HG02610 (cell line): Measurements from ENCODE around the gene RGS6.

ENCODE experiments used
- ATAC-seq: cut with Tn5 transposase; IDR thresholded peaks from one replicate; pipeline ENCODE4 v1.9.1; 2021; ENCODE audit warnings: mild to moderate bottlenecking, moderate library complexity; ENCODE audit not compliant: unreplicated experiment

Gene RGS6

DNA sequence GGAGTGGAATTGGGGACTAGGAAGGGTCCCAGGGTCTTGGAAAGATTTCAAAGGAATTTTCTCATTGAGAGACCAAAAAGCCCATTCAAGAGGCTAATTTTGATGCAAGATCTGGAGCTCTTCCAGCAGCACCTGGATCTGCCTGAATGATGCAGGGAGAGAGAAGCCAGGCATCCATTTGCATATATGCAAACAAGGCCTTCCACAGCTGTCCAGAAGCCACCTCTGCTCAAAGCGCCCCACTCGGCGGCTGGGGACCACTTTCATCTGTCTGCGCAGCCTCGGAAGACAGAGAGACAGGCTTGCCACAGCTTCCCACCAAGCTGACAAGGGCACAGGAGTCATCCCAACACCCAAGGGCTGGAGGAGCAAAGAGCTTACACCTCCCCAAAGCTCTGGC, 666.1 kb downstream of the RGS6 start:
- no peak for ATAC-seq

DNA sequence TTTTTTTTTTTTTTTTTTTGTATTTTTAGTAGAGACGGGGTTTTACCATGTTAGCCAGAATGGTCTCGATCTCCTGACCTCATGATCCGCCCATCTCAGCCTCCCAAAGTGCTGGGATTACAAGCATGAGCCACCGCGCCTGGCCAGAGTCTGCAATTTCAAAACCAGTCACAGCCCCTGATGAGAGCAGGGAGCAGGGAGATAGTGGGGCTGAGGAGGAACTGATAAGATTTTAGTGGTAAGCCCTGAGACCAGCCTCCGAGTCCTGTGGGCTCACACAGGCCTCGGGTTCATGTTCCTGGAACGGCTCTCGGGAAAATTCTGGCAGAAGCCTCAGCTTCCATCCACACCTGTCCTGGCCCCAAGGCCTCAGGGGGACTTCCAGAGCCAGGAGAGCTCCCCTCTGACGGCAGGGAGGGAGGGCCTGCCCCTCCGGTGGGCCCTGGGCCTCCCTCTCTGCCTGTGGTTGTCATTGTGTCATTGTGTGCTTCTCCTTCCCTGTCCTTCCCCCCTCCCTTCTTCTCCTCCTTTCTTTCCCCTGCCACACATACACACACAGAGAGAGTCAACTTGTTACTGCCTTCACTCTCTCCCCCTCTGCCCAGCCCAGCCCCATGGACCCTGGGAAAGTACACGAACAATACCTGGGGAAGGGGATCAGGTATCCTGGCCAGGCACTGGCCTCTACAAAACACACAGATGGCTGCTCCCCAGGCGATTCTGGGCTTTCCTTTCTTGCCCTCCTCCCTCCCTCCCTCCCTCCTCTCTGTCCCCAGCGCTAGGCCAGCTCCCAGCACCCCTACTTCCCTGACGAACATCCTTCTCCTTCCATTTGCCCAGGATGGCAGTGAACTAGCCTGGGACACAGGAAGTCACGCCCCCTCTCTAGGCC, 667.6 kb downstream of the RGS6 start:
- no peak for ATAC-seq

DNA sequence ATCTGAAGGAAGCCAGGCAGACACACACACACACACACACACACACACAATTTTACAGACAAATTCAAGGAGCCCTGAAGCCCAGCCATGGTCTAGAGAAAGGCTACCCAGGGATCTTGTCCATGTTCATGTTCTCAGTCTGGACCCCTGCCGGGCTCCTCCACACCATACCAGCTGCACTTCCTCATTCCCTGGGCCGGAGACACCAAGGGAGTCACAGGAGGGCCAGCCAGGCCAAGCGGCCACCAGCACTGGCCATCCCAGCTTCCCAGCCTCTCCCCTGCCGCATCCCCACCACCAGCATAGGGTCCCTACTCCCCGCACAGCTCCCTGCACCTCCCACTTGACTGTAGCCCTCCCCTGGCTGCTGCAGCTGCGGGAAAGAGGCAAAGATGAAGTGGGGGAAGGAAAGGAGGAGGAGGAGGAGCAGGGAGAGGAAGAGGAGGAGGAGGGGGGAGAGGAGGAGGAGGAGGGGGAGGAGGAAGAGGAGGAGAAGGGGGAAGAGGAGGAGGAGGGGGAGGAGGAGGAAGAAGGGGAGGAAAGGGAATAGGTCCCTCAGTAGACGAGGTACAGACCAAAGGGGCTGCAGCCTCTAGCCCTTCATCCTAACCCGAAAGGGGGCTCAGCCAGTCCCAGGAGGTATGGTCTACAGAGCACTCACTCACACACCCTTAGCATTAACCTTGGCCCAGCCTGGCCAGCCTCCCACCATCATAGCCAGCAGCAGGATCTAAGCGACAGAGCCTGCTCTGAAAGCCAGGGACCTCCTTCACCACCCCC, 668.5 kb downstream of the RGS6 start:
- no peak for ATAC-seq

- no peak for ATAC-seq
These were observed 671.4 kb downstream of the RGS6 start for GRCh38 chr14:72603639-72604038.

GRCh38 chr14:72604133-72604532, 671.9 kb downstream of the RGS6 start:
- no peak for ATAC-seq

DNA sequence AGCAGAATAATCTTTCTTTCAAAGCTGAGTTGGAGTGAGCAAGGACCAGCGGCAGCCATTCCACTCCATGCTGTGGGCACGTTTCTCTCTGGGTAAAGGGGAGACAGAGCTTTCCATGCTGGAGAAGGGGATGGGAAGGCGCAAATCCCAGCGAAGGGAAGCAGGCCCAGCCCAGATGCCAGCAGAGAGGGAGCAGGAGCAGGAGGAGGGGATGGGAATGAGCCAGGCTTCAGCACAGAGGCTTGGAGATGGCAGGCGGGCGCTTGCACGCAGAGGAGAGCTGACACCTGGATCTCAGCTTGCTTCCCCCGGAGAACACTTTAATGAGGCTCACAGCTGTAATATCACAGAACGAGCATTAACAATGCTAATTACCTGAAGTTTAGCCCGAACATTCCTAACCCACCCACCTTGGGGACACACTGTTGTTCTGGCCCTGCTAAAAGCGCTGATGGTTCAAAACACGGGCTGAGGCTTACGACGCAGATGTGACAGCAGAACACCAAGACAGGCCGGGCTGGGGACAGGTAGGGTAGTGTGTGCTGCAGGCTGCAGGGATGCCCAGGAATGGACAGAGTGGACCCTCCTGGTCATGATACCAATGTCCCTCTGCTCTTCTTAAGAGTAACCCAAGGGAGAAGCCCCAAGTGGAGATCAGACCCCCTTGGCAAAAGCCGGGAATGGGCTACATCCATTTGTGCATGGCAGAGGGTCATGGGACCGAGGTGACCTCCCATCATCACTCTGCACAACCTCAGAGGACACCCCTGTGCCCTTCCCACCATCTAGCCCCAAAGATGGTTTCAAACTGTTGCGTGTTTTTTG, 673.1 kb downstream of the RGS6 start:
- ATAC-seq: no peak

DNA sequence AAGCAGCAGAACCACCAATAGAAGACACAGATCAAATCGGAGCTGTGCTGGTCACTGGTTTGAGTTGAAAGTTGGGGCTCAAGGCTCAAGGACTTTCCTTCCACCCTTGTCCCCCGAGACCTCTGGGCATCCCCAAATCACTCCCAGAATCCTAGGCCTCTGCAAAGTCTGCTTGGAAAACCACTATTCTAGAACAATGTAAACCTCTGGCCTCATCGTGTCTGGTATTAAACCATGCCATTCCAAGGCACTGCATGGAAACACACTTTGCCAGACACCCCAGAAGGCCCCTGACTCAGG, 673.6 kb downstream of the RGS6 start:
- ATAC-seq: no peak

- ATAC-seq: no peak
These were observed 674.6 kb downstream of the RGS6 start for GRCh38 chr14:72606879-72607278.

GRCh38 chr14:72607386-72608130, 675.3 kb downstream of the RGS6 start:
- no peak for ATAC-seq

DNA sequence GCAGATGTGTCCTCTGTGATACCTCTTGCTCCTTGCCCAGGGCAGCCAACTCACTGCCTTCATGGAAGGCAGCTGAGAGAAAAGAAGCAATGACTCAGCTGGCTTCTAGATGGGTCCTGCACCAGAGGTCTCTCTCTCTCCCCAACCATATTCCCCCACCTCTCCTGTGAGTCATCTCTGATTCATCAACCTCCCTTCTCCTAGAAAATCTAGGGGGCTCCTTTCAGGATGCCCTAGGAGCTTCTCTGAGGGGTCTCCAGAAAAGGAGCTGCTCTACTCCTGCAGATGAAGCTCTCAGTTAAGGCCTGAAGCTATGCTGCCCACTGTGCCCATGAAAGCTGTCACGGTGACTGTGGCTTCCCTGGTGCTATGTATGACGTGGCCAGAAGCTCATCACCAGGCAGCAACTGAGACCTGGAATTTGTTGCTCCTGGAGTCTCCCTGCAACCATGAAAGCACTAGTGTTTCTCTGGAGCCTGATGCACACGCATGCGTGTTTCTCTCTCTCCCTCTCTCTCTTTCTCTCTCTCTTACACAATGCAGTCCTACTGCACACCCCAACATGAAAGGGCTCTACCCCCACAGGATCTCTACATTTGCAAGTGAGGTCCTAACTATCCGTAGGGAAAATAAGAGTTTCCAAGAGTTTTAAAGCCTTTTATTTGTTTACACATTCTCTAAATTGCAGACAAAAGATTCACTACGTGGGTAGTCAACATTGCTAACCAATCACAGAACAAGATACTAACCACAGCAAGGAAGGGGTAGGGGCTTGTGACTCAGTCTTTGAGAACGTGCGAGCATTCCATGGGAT, 676.4 kb downstream of the RGS6 start:
- no peak for ATAC-seq

- ATAC-seq: no peak
These were observed 677.1 kb downstream of the RGS6 start for GRCh38 chr14:72609205-72609916.

- no peak for ATAC-seq
These were observed 678.0 kb downstream of the RGS6 start for GRCh38 chr14:72610096-72610830.

- no peak for ATAC-seq
These were observed 678.6 kb downstream of the RGS6 start for GRCh38 chr14:72610831-72611200.

DNA sequence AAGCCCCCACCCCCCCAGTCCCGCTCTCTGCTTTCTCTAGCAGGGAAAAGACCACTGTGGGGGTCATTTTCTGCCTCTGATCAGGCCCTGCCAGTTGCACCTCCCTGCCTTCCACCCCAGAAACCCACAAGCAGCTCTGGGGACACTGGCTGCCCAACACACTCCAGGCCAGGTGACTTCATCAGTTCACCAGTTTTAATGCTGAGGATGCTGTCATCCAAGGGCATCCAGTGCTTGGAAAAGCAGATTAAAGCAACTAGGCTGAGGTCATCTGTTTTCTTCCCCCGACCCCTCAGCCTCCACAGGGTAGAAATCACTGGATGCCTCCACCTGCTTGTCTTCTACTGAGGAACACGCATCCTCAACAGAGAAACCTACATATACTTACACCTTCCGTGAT, 679.3 kb downstream of the RGS6 start:
- ATAC-seq: no peak

GRCh38 chr14:72612041-72612440, 679.8 kb downstream of the RGS6 start:
- no peak for ATAC-seq

GRCh38 chr14:72613231-72613974, 681.2 kb downstream of the RGS6 start:
- no peak for ATAC-seq

DNA sequence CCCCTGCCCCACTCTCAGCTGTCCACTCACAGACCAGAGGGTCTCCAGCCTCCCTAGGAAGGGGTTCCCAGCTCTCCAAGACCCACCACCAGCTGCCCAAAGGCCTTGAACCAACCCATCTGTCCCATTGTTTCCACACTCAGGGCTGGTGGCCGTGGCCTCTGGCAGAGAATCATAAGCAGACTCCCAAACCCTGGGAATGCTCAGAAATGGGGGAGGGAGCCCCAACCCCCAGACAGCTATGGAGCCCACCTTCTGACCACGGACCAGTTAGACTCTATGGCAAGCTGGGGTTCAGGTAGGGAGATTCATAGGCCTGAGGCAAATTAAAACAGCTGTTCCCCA, 681.7 kb downstream of the RGS6 start:
- no peak for ATAC-seq

DNA sequence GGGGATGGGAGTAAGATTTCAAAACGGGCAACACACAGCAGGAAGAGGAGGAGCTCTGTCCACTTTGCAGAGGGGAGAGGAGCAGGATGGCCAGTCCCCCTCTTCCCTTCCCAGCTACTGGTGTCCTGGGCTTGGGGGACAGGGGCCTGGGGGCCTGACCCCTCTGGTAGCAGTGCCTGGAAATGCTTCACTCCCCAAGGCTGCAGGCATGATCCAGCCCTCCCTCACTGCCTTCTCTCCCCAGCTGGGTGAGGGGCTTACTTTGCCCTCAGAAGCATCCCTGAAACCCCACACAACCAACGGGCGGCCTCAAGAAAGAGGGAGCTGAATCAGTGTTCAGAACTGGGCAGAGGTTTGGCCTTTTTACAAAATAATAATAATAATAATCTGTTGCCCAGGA, 682.1 kb downstream of the RGS6 start:
- no peak for ATAC-seq
